Tibial nerve (tissue), 4 donors: ENCODE data around the gene FBXL20. TPM values are rescaled to one million over a fixed set of nuclear protein-coding genes. Genes with fewer than 3 reads are reported as not detected.

Experiments
- DNase-seq, 2 donors: peaks; one replicate each; pipeline ENCODE4 v3.0.0-alpha.2; 2019; ENCODE audit warnings: low spot score in 2 of 2
- H3K27ac ChIP-seq, 4 donors: fragments of 200-600 bp; sonication (generic) in 3 of 4; one replicate each; pipeline ENCODE4 v1.5.1; 2017 to 2019; ENCODE audit warnings: mild to moderate bottlenecking in 1 of 4
- H3K27me3 ChIP-seq, 2 donors: fragments of 200-600 bp; sonication (generic) in 1 of 2; one replicate each; pipeline versions ENCODE4 v1.5.1 to v1.6.0; 2017 to 2019
- H3K36me3 ChIP-seq, 3 donors: fragments of 200-600 bp; sonication (generic); one replicate each; pipeline ENCODE4 v1.5.1; 2018 to 2019
- H3K4me1 ChIP-seq, 4 donors: fragments of 200-600 bp; sonication (generic) in 3 of 4; one replicate each; pipeline ENCODE4 v1.5.1; 2017 to 2019
- H3K4me3 ChIP-seq, 4 donors: fragments of 200-600 bp; sonication (generic) in 3 of 4; one replicate each; pipeline ENCODE4 v1.5.1; 2017 to 2019; ENCODE audit warnings: mild to moderate bottlenecking in 1 of 4, moderate library complexity in 1 of 4
- H3K9me3 ChIP-seq, 4 donors: fragments of 200-600 bp; sonication (generic) in 3 of 4; one replicate each; pipeline ENCODE4 v1.5.1; 2017 to 2019
- CTCF ChIP-seq, 5 experiments: fragments of 200-600 bp in 3 of 5; fragments of 450-650 bp in 2 of 5; sonication (generic) in 3 of 5; IDR thresholded peaks; one replicate each; pipeline ENCODE4 v1.5.1; 2016 to 2019; ENCODE audit warnings: antibody characterized with exemption in 5 of 5, mild to moderate bottlenecking in 3 of 5, moderate library complexity in 2 of 5
- EP300 ChIP-seq, 2 donors: sonication (generic); formaldehyde crosslinking; IDR thresholded peaks; one replicate each; pipeline ENCODE4 v1.6.1; 2017; ENCODE audit warnings: antibody characterized with exemption in 2 of 2, mild to moderate bottlenecking in 1 of 2
- POLR2A ChIP-seq, 2 donors: fragments of 450-650 bp; IDR thresholded peaks; one replicate each; pipeline ENCODE4 v1.6.1; 2017; ENCODE audit warnings: antibody characterized with exemption in 2 of 2, mild to moderate bottlenecking in 2 of 2, moderate library complexity in 2 of 2
- WGBS, 2 donors: methylation state at CpG; one replicate each; pipeline ENCODE4 v1.1.5; 2018; 5-methylcytosine and 5-hydroxymethylcytosine counted together
- total RNA-seq, 4 donors: library from RNA; depleted of rRNA; stranded (reverse); fragments of >200 nt; gene quantifications; one replicate each; pipeline ENCODE4 v1.1.0, GENCODE V29; 2016

FBXL20 gene
- total RNA-seq, 4 donors from 2014 or later = 21.1 to 32.4 (median 30.4) TPM

- DNase-seq = no peak
- WGBS, 2 donors = 66 to 76% methylated on average over 11 of the region's 11 CpGs
- no peak overlapping the region for H3K4me3 ChIP-seq
- H3K4me1 ChIP-seq = peaks cover 0 to 43% (median 17%) of the 10 kb centered on the region in 4 donors
- H3K9me3 ChIP-seq = no peaks in the 10 kb centered on the region
- H3K27me3 ChIP-seq = peaks cover 0 to 88% of the 10 kb centered on the region in 2 donors
- TF ChIP-seq POLR2A (IDR thresholded peaks at IDR 0.05) (no peak), EP300 (IDR thresholded peaks at IDR 0.05) (no peak), CTCF (IDR thresholded peaks at IDR 0.05) (no peak)
- H3K36me3 ChIP-seq = no peaks in the 10 kb centered on the region
- no peak overlapping the region for H3K27ac ChIP-seq
These were observed 172.0 kb downstream of the FBXL20 start for GRCh38 chr17:39229274-39229913.

- TF ChIP-seq POLR2A (IDR thresholded peaks at IDR 0.05) (no peak), EP300 (IDR thresholded peaks at IDR 0.05) (no peak), CTCF (IDR thresholded peaks at IDR 0.05) (no peak)
- Histone ChIP-seq H3K27me3 (peaks cover 0 to 77% of the 10 kb centered on the region in 2 donors), H3K27ac (no peak overlapping the region), H3K4me3 (no peak overlapping the region), H3K36me3 (no peaks in the 10 kb centered on the region), H3K9me3 (no peaks in the 10 kb centered on the region), H3K4me1 (peaks cover 0 to 41% (median 17%) of the 10 kb centered on the region in 4 donors)
- WGBS, 2 donors = 47 to 68% methylated on average over 2 of the region's 2 CpGs
- no peak for DNase-seq
These were observed 174.0 kb downstream of the FBXL20 start for GRCh38 chr17:39227364-39227919.

- H3K9me3 ChIP-seq = no peaks in the 10 kb centered on the region
- no peaks in the 10 kb centered on the region for H3K36me3 ChIP-seq
- peak overlapping the region; percentile 6 to 51 (median 32) for H3K4me3 ChIP-seq
- H3K27me3 ChIP-seq = peaks cover 0 to 66% of the 10 kb centered on the region in 2 donors
- no peak overlapping the region for H3K27ac ChIP-seq
- TF ChIP-seq POLR2A (IDR thresholded peaks at IDR 0.05) (no peak), EP300 (IDR thresholded peaks at IDR 0.05) (no peak), CTCF (IDR thresholded peaks at IDR 0.05) (no peak)
- DNase-seq = peak in 1 of 2 donors; percentile 43
- peaks cover 0 to 28% (median 13%) of the 10 kb centered on the region in 4 donors for H3K4me1 ChIP-seq
- 7 to 8% methylated on average over 24 of the region's 24 CpGs for WGBS, 2 donors
These were observed 175.3 kb downstream of the FBXL20 start for GRCh38 chr17:39225959-39226683.

- H3K27ac ChIP-seq = no peak within 1 kb of the TSS
- peaks cover 0 to 23% (median 13%) of the 10 kb centered on the region in 4 donors for H3K4me1 ChIP-seq
- TF ChIP-seq CTCF (IDR thresholded peaks at IDR 0.05) = no peak
- H3K9me3 ChIP-seq = no peaks in the 10 kb centered on the region
- 2 to 3% methylated on average over 29 to 47 of the region's 71 CpGs for WGBS, 2 donors
- H3K36me3 ChIP-seq = no peaks in the 10 kb centered on the region
- DNase-seq = no peak
- H3K4me3 ChIP-seq = peak within 1 kb of the TSS; percentile 6 to 51 (median 32)
- peaks cover 0 to 62% of the 10 kb centered on the region in 2 donors for H3K27me3 ChIP-seq
These were observed 176.0 kb downstream of the FBXL20 start, which contains the start of gene STAC2 for GRCh38 chr17:39225308-39225958. STAC2 (minus strand) TSS chr17:39225945; CDS start chr17:39225502, 443 bp downstream.
